Duodenal mucosa (tissue), 2 donors: ENCODE data around the gene ZG16B.

ENCODE experiments used
- H3K27ac ChIP-seq: one replicate; pipeline ENCODE4 v1.7.0; 2013; ENCODE audit warnings: low read depth, low read length
- H3K27me3 ChIP-seq, 2 donors: one replicate each; pipeline ENCODE4 v1.7.0; 2013; ENCODE audit warnings: low read length in 2 of 2, control low read depth in 1 of 2; ENCODE audit not compliant: insufficient read depth in 2 of 2, control insufficient read depth in 1 of 2
- H3K36me3 ChIP-seq, 2 donors: one replicate each; pipeline ENCODE4 v1.7.0; 2013; ENCODE audit warnings: low read length in 2 of 2, control low read depth in 1 of 2; ENCODE audit not compliant: insufficient read depth in 2 of 2, control insufficient read depth in 1 of 2
- H3K4me1 ChIP-seq, 2 donors: one replicate each; pipeline ENCODE4 v1.7.0; 2013; ENCODE audit warnings: low read length in 2 of 2, control low read depth in 1 of 2; ENCODE audit not compliant: insufficient read depth in 2 of 2, control insufficient read depth in 1 of 2
- H3K4me3 ChIP-seq, 2 donors: one replicate each; pipeline ENCODE4 v1.7.0; 2013; ENCODE audit warnings: low read length in 2 of 2, low read depth in 1 of 2
- H3K9ac ChIP-seq, 2 donors: one replicate each; pipeline ENCODE4 v1.7.0; 2013; ENCODE audit warnings: low read length in 2 of 2, low read depth in 1 of 2
- H3K9me3 ChIP-seq, 2 donors: one replicate each; pipeline ENCODE4 v1.7.0; 2013; ENCODE audit warnings: low read length in 2 of 2, control low read depth in 1 of 2; ENCODE audit not compliant: control insufficient read depth in 1 of 2

ZG16B gene

GRCh38 chr16:2845116-2845515 is 15.0 kb downstream of the ZG16B start:
- H3K27ac ChIP-seq, result no peak overlapping the region
- H3K9ac ChIP-seq, result no peak overlapping the region
- peaks cover 6 to 12% of the 10 kb centered on the region in 2 donors for H3K4me1 ChIP-seq
- H3K36me3 ChIP-seq, result no peaks in the 10 kb centered on the region
- H3K4me3 ChIP-seq, result no peak overlapping the region
- peaks cover 0 to 3% of the 10 kb centered on the region in 2 donors for H3K27me3 ChIP-seq
- H3K9me3 ChIP-seq, result no peaks in the 10 kb centered on the region

- Histone ChIP-seq H3K27me3 (no peaks in the 10 kb centered on the region), H3K9ac (no peak overlapping the region), H3K4me1 (peaks cover 5 to 9% of the 10 kb centered on the region in 2 donors), H3K36me3 (no peaks in the 10 kb centered on the region), H3K9me3 (no peaks in the 10 kb centered on the region), H3K27ac (no peak overlapping the region), H3K4me3 (no peak overlapping the region)
These were observed 16.6 kb downstream of the ZG16B start for GRCh38 chr16:2846511-2847310.

- Histone ChIP-seq H3K9ac (no peak overlapping the region), H3K27me3 (no peaks in the 10 kb centered on the region), H3K36me3 (no peaks in the 10 kb centered on the region), H3K27ac (no peak overlapping the region), H3K9me3 (no peaks in the 10 kb centered on the region), H3K4me1 (no peaks in the 10 kb centered on the region), H3K4me3 (no peak overlapping the region)
These were observed 19.0 kb downstream of the ZG16B start for GRCh38 chr16:2848933-2849725.

- H3K4me1 ChIP-seq, result no peaks in the 10 kb centered on the region
- no peak overlapping the region for H3K4me3 ChIP-seq
- H3K36me3 ChIP-seq, result no peaks in the 10 kb centered on the region
- H3K9ac ChIP-seq, result no peak overlapping the region
- H3K27me3 ChIP-seq, result no peaks in the 10 kb centered on the region
- no peak overlapping the region for H3K27ac ChIP-seq
- peaks cover 0 to 2% of the 10 kb centered on the region in 2 donors for H3K9me3 ChIP-seq
These were observed 22.1 kb downstream of the ZG16B start for GRCh38 chr16:2852003-2852730.

- H3K4me1 ChIP-seq, result peaks cover 0 to 6% of the 10 kb centered on the region in 2 donors
- H3K36me3 ChIP-seq, result no peaks in the 10 kb centered on the region
- H3K4me3 ChIP-seq, result no peak overlapping the region
- H3K27ac ChIP-seq, result no peak overlapping the region
- no peak overlapping the region for H3K9ac ChIP-seq
- peaks cover 0 to 6% of the 10 kb centered on the region in 2 donors for H3K27me3 ChIP-seq
- H3K9me3 ChIP-seq, result peaks cover 0 to 2% of the 10 kb centered on the region in 2 donors
These were observed 22.8 kb downstream of the ZG16B start for GRCh38 chr16:2852731-2853507.

GRCh38 chr16:2853531-2854073 is 23.5 kb downstream of the ZG16B start:
- no peak overlapping the region for H3K27ac ChIP-seq
- peaks cover 0 to 6% of the 10 kb centered on the region in 2 donors for H3K27me3 ChIP-seq
- H3K4me1 ChIP-seq, result peaks cover 3 to 12% of the 10 kb centered on the region in 2 donors
- no peaks in the 10 kb centered on the region for H3K36me3 ChIP-seq
- no peak overlapping the region for H3K9ac ChIP-seq
- no peak overlapping the region for H3K4me3 ChIP-seq
- peaks cover 0 to 2% of the 10 kb centered on the region in 2 donors for H3K9me3 ChIP-seq

GRCh38 chr16:2854700-2855309 is 24.7 kb downstream of the ZG16B start:
- H3K9me3 ChIP-seq, result peaks cover 0 to 2% of the 10 kb centered on the region in 2 donors
- no peak overlapping the region for H3K27ac ChIP-seq
- H3K36me3 ChIP-seq, result no peaks in the 10 kb centered on the region
- H3K4me1 ChIP-seq, result peaks cover 3 to 12% of the 10 kb centered on the region in 2 donors
- no peak overlapping the region for H3K4me3 ChIP-seq
- no peak overlapping the region for H3K9ac ChIP-seq
- peaks cover 0 to 8% of the 10 kb centered on the region in 2 donors for H3K27me3 ChIP-seq

GRCh38 chr16:2855536-2855935 is 25.4 kb downstream of the ZG16B start:
- H3K36me3 ChIP-seq, result no peaks in the 10 kb centered on the region
- H3K4me3 ChIP-seq, result no peak overlapping the region
- peaks cover 3 to 12% of the 10 kb centered on the region in 2 donors for H3K4me1 ChIP-seq
- H3K9ac ChIP-seq, result no peak overlapping the region
- peaks cover 0 to 8% of the 10 kb centered on the region in 2 donors for H3K27me3 ChIP-seq
- H3K27ac ChIP-seq, result no peak overlapping the region
- H3K9me3 ChIP-seq, result peaks cover 0 to 2% of the 10 kb centered on the region in 2 donors

GRCh38 chr16:2856061-2856670 is 26.1 kb downstream of the ZG16B start:
- Histone ChIP-seq H3K27ac (no peak overlapping the region), H3K9ac (no peak overlapping the region), H3K4me1 (peaks cover 3 to 12% of the 10 kb centered on the region in 2 donors), H3K4me3 (no peak overlapping the region), H3K27me3 (peaks cover 0 to 8% of the 10 kb centered on the region in 2 donors), H3K9me3 (peaks cover 2 to 5% of the 10 kb centered on the region in 2 donors), H3K36me3 (no peaks in the 10 kb centered on the region)
